Fibroblast of the aortic adventitia (primary cell): ENCODE results near the gene WDR11. TPM values are rescaled to one million over a fixed set of nuclear protein-coding genes. Genes with fewer than 3 reads are reported as not detected.

ENCODE experiments used
- DNase-seq: peaks from one replicate; pipeline ENCODE4 v3.0.0-alpha.2; 2010; ENCODE audit warnings: low read depth
- H3K4me3 ChIP-seq: 2 replicates; pipeline ENCODE4 v1.5.1; 2011; ENCODE audit warnings: low read depth, mild to moderate bottlenecking, control low read depth, low read length, moderate library complexity
- total RNA-seq: library from RNA; depleted of rRNA; stranded (reverse); fragments of >200 nt; gene quantifications from 2 replicates; pipeline ENCODE4 v1.2.3, GENCODE V29; 2012; ENCODE audit warnings: low replicate concordance
- TF ChIP-seq, protein P1 (sequence below): IDR thresholded peaks from 2 replicates; pipeline ENCODE4 v1.5.1; 2011; ENCODE audit warnings: mild to moderate bottlenecking, low read length, control low read depth, inconsistent platforms; ENCODE audit not compliant: insufficient read depth

Gene WDR11
- total RNA-seq, 1 donor: 72.6 TPM

DNA sequence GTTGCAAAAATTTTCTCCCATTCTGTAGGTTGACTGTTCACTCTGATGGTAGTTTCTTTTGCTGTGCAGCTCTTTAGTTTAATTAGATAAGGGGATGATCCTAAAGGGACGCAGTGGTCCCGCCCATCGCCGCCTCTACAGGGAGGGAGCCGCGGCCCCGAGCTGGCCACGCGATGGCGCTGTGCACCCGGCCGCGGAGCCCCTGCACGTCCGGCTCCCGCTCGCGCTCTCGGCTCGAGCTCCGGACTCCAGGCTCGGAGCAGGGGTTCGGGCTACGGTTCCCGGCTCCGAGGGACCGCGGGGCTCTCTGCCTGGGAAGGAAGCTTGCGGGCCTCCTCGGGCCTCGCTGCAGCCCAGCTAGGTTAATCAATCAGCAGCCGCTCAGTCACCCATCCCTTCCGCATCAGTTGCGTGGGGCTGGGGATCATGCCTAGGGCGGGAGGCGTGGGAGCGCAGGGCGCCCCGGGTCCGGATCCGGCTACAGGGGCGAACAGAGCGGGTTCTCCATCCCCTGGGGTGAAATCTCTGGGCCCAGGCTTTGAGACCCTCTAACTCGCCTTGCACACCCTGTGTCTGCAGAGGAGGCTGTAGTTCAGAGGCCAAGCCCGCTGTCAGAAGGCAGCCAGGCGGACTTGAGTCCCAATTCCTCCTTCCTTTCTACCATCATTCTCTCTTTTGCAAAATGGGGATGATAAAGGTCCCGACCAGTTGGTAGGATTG lies 97.9 kb downstream of the WDR11 start:
- H3K4me3 ChIP-seq: peak overlapping the region; percentile 60
- TF ChIP-seq, protein P1, sequence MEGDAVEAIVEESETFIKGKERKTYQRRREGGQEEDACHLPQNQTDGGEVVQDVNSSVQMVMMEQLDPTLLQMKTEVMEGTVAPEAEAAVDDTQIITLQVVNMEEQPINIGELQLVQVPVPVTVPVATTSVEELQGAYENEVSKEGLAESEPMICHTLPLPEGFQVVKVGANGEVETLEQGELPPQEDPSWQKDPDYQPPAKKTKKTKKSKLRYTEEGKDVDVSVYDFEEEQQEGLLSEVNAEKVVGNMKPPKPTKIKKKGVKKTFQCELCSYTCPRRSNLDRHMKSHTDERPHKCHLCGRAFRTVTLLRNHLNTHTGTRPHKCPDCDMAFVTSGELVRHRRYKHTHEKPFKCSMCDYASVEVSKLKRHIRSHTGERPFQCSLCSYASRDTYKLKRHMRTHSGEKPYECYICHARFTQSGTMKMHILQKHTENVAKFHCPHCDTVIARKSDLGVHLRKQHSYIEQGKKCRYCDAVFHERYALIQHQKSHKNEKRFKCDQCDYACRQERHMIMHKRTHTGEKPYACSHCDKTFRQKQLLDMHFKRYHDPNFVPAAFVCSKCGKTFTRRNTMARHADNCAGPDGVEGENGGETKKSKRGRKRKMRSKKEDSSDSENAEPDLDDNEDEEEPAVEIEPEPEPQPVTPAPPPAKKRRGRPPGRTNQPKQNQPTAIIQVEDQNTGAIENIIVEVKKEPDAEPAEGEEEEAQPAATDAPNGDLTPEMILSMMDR: peak; percentile 70

DNA sequence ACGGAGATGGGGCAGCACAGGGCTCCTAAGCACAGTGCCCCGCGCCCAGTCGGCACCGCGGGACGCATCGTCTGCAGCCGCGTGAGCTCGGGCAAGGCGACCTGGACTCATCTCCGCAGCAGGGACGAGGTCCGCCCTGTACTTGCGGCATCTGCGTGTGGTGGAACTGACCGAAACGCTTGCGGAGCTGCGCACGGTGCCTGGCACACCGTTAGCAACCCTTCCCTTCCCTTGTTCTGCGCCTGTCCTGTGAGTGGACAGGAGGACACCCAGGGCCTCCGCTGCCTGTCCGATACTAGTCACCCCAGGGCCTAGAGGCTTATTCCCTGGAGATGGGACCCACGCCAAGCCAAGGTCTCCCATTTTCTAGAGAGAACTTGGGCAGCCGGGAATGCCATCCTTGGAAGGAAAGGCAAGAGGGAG lies 98.5 kb downstream of the WDR11 start:
- TF ChIP-seq, protein P1: no peak
- DNase-seq: peak; percentile 2
- peak overlapping the region; percentile 60 for H3K4me3 ChIP-seq

More for the DNA sequence above, 97.9 kb downstream of the WDR11 start:
- peak; percentile 59 for DNase-seq

DNA sequence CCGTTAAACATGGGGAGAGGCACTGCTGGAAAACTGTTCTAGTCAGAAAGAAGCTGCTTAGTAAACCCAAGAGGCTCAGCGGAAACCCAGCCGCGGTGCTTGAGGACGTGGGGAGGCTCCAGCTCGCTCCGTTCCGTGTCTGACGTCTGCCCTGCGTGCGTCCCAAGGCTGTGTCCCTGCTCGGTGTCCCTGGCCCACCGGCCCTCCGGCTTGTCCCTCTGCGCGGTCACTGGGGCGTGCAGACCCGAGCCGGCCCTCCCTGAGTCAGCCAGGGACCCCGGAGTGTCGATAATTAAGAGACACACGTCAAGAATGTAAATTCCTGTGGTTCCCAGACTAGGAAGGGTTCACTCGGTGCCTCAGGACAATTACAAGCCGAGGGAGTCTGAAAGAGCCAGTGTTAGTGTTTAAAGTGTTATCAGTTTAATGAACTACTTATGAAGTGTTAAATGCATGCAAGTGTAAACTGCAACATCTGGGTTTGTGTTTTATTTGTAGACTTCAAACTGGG lies 98.9 kb downstream of the WDR11 start:
- peak; percentile 3 for DNase-seq
- no peak overlapping the region for H3K4me3 ChIP-seq
- TF ChIP-seq, protein P1: no peak

DNA sequence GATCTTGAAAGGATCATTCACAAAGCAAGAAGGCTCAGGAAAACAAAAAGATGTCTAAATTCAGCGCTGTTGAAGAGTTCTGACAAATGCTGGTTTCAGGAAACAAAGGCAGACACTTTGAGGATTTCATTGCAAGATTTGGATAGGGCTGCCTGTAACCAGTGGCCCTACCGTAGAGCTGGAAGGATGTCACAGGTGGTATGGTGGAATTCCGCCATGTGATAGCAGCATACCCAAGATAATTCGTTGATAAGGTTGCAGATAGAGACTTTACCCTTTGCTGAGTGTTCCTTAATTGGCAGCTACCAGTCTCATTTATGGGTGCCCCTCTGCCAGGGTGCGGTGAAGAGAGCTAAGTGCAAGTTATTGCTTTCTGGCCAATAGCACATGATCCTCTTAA lies 100.1 kb downstream of the WDR11 start:
- TF ChIP-seq, protein P1: no peak
- DNase-seq: no peak
- H3K4me3 ChIP-seq: no peak overlapping the region

DNA sequence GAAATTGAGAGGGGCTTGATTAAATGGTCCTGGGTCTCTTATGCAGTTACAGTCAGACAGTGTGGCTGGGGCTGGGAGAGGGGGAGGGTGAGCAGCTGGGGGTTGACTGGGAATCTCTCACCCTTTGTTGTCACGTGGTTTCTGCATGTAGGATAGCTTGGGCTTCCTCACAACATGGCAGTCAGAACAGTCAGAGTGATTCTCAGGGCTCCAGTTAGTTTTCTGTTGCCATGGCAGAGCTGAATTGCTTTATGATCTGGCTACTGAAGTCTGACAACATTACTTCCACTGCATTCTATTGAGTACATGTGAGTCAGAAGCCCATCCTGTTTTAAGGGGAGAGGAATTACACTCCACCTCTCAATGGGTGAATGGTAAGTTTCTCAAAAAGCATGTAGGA lies 102.7 kb downstream of the WDR11 start:
- H3K4me3 ChIP-seq: no peak overlapping the region

More for the DNA sequence above, 102.7 kb downstream of the WDR11 start:
- no peak for DNase-seq
- TF ChIP-seq, protein P1: no peak
